C4-2B (cell line): Measurements from ENCODE around the gene MCF2L2.

Source experiments
- CTCF ChIP-seq: fragments of 450-650 bp; conservative IDR thresholded peaks from 2 replicates; pipeline ENCODE4 v1.5.1; 2017; ENCODE audit warnings: mild to moderate bottlenecking
- ZFX ChIP-seq: fragments of 450-650 bp; IDR thresholded peaks from 2 replicates; pipeline ENCODE4 v1.6.1; 2017

DNA sequence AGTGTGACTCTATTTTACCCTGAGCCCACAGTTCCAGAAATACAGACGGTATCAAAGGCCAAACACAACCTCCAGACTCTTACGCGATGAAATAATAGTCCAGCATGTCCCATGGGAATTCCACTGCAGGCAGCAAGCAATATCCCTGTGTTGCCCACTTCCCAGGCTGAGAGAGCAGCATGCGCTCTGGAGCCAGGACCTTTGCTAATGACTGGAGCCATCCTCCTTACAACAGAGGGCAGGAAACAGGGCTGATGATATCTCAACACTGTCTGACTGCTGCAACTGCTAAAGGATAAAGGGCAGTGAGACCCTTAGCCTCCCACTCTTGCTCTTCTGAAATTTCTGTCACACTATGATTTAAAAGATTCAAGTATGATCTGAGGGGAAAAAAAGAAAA, 34.8 kb downstream of the MCF2L2 start:
- TF ChIP-seq CTCF (no peak), ZFX (no peak)
